Measurements from ENCODE around the gene P2RX4.

The P2RX4 gene

DNA sequence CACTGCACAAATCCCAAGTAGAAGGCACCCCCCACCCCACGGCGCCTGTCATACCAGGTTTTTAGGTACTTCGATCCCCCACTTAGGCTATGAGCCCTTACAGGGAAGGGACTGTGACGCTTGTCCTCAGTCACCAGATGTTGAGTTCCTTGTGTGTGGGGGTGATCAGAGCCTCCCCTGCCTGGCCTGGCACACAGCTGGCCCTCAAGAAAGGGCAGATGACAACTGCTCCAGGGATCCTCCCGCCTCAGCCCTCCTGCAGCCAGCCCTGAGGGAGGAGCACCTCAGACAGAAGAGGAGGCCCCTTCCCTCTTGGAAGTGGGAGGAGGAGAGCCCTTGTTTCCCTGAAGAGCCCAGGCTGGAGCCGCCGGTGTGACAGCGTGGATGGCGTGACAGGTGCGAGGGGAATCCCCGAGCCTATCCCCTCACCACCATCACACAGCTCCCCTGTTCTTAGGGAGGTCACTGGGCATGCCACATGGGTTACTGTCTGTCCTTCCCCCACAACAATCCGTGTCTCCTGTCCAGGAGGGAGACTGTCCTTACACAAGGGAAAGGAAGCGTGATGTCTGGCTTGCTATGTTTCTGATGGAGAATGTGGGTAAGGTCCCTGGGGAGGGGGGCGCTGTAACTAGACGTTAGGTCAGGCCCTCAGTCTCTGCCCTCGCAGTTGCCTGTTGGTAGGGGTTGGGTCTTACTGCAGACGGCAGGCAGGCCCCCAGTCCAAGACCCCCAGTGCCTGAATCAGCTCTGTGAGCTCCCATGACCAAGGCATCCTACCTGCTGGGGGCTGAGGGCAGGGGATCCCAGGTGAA, 31.4 kb downstream of the P2RX4 start:
- TF ChIP-seq, protein P1, sequence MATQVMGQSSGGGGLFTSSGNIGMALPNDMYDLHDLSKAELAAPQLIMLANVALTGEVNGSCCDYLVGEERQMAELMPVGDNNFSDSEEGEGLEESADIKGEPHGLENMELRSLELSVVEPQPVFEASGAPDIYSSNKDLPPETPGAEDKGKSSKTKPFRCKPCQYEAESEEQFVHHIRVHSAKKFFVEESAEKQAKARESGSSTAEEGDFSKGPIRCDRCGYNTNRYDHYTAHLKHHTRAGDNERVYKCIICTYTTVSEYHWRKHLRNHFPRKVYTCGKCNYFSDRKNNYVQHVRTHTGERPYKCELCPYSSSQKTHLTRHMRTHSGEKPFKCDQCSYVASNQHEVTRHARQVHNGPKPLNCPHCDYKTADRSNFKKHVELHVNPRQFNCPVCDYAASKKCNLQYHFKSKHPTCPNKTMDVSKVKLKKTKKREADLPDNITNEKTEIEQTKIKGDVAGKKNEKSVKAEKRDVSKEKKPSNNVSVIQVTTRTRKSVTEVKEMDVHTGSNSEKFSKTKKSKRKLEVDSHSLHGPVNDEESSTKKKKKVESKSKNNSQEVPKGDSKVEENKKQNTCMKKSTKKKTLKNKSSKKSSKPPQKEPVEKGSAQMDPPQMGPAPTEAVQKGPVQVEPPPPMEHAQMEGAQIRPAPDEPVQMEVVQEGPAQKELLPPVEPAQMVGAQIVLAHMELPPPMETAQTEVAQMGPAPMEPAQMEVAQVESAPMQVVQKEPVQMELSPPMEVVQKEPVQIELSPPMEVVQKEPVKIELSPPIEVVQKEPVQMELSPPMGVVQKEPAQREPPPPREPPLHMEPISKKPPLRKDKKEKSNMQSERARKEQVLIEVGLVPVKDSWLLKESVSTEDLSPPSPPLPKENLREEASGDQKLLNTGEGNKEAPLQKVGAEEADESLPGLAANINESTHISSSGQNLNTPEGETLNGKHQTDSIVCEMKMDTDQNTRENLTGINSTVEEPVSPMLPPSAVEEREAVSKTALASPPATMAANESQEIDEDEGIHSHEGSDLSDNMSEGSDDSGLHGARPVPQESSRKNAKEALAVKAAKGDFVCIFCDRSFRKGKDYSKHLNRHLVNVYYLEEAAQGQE (IDR thresholded peaks at IDR 0.05; ENCODE audit: insufficient read depth in 1 of 2, low read depth in 2 of 2, low read length in 2 of 2), result no peak
- TF ChIP-seq POLR2AphosphoS5 (IDR thresholded peaks at IDR 0.05; ENCODE audit: low read depth, low read length) (no peak), TAF1 (IDR thresholded peaks at IDR 0.05; ENCODE audit: borderline replicate concordance, insufficient read depth, low read length) (no peak), FOXP2 (optimal IDR thresholded peaks at IDR 0.05; ENCODE audit: borderline replicate concordance, extremely low read depth, extremely low read length, insufficient read depth) (no peak), SIN3A (IDR thresholded peaks at IDR 0.05; ENCODE audit: borderline replicate concordance, insufficient read depth, low read length) (no peak)

DNA sequence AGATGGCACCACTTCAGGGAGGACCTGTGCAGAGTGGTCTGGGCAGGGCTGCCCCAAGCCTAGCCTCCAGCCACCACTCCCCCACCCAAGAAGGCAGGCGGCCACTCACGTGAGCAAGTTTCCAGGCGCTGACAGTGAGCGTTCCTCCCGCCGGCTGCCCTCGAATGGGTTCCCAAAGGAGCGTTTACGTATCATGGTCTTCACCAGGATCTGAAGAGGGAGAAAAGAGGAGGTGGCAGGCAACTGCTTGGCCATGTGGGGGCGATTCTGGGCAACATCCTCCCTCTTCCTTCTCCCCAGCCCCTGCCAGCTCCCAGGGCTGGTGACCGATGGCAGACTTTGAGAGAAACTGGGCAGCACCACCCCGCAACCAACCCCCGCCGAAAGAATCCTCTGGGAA, 35.1 kb downstream of the P2RX4 start:
- TF ChIP-seq TAF1 (IDR thresholded peaks at IDR 0.05; ENCODE audit: borderline replicate concordance, insufficient read depth, low read length) (no peak), FOXP2 (optimal IDR thresholded peaks at IDR 0.05; ENCODE audit: borderline replicate concordance, extremely low read depth, extremely low read length, insufficient read depth) (no peak), SIN3A (IDR thresholded peaks at IDR 0.05; ENCODE audit: borderline replicate concordance, insufficient read depth, low read length) (no peak), POLR2AphosphoS5 (IDR thresholded peaks at IDR 0.05; ENCODE audit: low read depth, low read length) (no peak)
- TF ChIP-seq, protein P1 (IDR thresholded peaks at IDR 0.05; ENCODE audit: insufficient read depth in 1 of 2, low read depth in 2 of 2, low read length in 2 of 2), result no peak

DNA sequence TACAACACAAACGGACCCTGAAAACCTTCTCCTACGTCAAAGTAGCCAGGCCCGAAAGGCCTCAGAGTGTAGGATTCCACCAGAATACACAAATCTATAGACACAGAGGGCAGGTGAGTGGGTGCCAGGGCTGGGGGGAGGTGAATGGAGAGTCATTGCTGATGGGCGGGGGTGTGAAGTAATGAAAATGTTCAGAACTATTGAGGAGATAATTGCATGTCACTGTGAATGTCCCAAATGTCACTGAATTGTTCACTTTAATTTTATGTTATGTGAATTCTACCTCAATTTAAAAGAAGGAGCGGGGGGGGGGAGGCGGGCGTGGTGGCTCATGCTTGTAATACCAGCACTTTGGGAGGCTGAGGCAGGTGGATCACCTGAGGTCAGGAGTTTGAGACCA, 36.0 kb downstream of the P2RX4 start:
- no peak for TF ChIP-seq FOXP2 (optimal IDR thresholded peaks at IDR 0.05; ENCODE audit: borderline replicate concordance, extremely low read depth, extremely low read length, insufficient read depth)
- TF ChIP-seq TAF1 (IDR thresholded peaks at IDR 0.05; ENCODE audit: borderline replicate concordance, insufficient read depth, low read length), result no peak
- TF ChIP-seq, protein P1 (IDR thresholded peaks at IDR 0.05; ENCODE audit: insufficient read depth in 1 of 2, low read depth in 2 of 2, low read length in 2 of 2), result no peak
- no peak for TF ChIP-seq POLR2AphosphoS5 (IDR thresholded peaks at IDR 0.05; ENCODE audit: low read depth, low read length)
- no peak for TF ChIP-seq SIN3A (IDR thresholded peaks at IDR 0.05; ENCODE audit: borderline replicate concordance, insufficient read depth, low read length)

DNA sequence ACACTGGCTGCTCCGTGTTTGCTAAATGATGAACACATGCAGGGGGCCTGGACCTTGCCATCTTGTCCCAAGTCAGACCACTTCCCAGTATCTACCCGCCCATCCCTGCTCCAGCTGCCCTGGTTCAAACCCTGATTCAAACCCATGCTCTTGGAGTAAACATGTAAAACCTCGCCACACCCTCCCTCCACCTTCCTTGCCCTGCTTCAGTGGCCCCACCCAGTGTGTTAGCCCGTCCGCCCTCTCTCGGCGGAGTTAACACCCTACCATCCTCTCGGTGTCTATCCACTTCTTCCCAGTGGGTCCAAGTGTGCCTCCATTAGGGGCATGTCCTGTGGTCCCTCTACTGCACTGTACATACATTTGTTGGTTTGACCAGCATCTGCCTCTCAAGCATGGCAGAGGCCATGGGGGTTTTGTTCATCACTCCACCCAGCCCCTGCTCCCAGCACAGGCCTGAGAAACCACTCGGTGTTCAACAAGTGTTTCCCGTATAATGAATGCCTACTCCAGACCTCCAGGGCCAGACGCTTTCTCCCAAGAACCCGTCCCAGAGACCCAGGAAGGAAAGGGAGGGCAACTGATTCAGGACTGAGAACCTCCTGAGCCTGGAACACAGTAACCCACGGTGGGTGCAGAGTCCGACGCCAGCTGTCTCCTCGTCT, 37.1 kb downstream of the P2RX4 start:
- TF ChIP-seq, protein P1 (IDR thresholded peaks at IDR 0.05; ENCODE audit: insufficient read depth in 1 of 2, low read depth in 2 of 2, low read length in 2 of 2), result no peak
- TF ChIP-seq FOXP2 (optimal IDR thresholded peaks at IDR 0.05; ENCODE audit: borderline replicate concordance, extremely low read depth, extremely low read length, insufficient read depth), result no peak
- TF ChIP-seq POLR2AphosphoS5 (IDR thresholded peaks at IDR 0.05; ENCODE audit: low read depth, low read length), result no peak
- TF ChIP-seq SIN3A (IDR thresholded peaks at IDR 0.05; ENCODE audit: borderline replicate concordance, insufficient read depth, low read length), result no peak
- no peak for TF ChIP-seq TAF1 (IDR thresholded peaks at IDR 0.05; ENCODE audit: borderline replicate concordance, insufficient read depth, low read length)

All from PFSK-1 (cell line).